A549 (cell line): ENCODE measurements around the gene GRK5. TPM values are rescaled to one million over a fixed set of nuclear protein-coding genes. Genes with fewer than 3 reads are reported as not detected.
A peak's percentile ranks its signal among the peaks of the same experiment; 100 is the strongest.

ENCODE experiments used
- ATAC-seq, 2 experiments: fragments of 200-7000 bp in 1 of 2; fragments of >200 bp in 1 of 2; cut with Nextera tagmentation in 1 of 2; cut with Tn5 transposase in 1 of 2; 3 replicates each; pipeline versions ENCODE4 v1.8.0 to v1.9.1; 2018 to 2020; ENCODE audit warnings: mild to moderate bottlenecking in 1 of 2, moderate library complexity in 1 of 2
- CTCF ChIA-PET: fragments of 300-600 bp; sonication (Branson Sonifier 250); formaldehyde crosslinking; extraction: SDS; loops from one replicate; lab custom pipeline; 2021; ENCODE audit warnings: antibody characterized with exemption, inconsistent platforms; lab: Yijun Ruan, JAX
- POLR2A ChIA-PET: fragments of 350-600 bp; formaldehyde crosslinking; extraction: SDS; loops from one replicate; lab custom pipeline; 2021; ENCODE audit warnings: antibody characterized with exemption, inconsistent platforms; lab: Yijun Ruan, JAX
- DNase-seq, 2 experiments: peaks; one replicate each; pipeline versions ENCODE4 v3.0.0 to v3.0.0-alpha.2; 2011 to 2016; ENCODE audit warnings: low read depth in 1 of 2, low spot score in 1 of 2
- FAIRE-seq: peaks from 2 replicates; lab custom pipeline; 2011; peaks lifted over from hg19 to GRCh38; lab: Jason Lieb, UNC
- H3K27ac ChIP-seq, 2 experiments: fragments of >200 bp; sonication (Bioruptor Twin); formaldehyde crosslinking; 3 replicates each; pipeline ENCODE4 v1.5.1; 2016 to 2017
- H3K4me1 ChIP-seq: fragments of >200 bp; sonication (Bioruptor Twin); formaldehyde crosslinking; 3 replicates; pipeline ENCODE4 v1.6.1; 2016
- H3K4me2 ChIP-seq: fragments of >200 bp; sonication (Bioruptor Twin); formaldehyde crosslinking; 3 replicates; pipeline ENCODE4 v1.6.1; 2016
- H3K4me3 ChIP-seq: fragments of >200 bp; sonication (Bioruptor Twin); formaldehyde crosslinking; 3 replicates; pipeline ENCODE4 v1.5.1; 2016
- H3K9me3 ChIP-seq: fragments of >200 bp; sonication (Bioruptor Twin); formaldehyde crosslinking; 3 replicates; pipeline ENCODE4 v1.6.1; 2016
- ATOH8 ChIP-seq: fragments of 250-450 bp; sonication (Bioruptor Pico); IDR thresholded peaks from 2 replicates; pipeline ENCODE4 v1.5.0; 2020; ENCODE audit warnings: low read depth, mild to moderate bottlenecking, moderate library complexity
- CEBPB ChIP-seq, 2 experiments: fragments of >200 bp in 1 of 2; sonication (Bioruptor Twin) in 1 of 2; formaldehyde crosslinking in 1 of 2; IDR thresholded peaks; 2 replicates each; pipeline ENCODE4 v1.6.1; 2012 to 2016
- ELK1 ChIP-seq: fragments of 150-350 bp; IDR thresholded peaks from 2 replicates; pipeline ENCODE4 v1.6.1; 2014; ENCODE audit warnings: low read depth, mild to moderate bottlenecking, low read length
- HOXB5 ChIP-seq: fragments of 250-450 bp; sonication (Bioruptor Pico); IDR thresholded peaks from 2 replicates; pipeline ENCODE4 v1.5.0; 2020; ENCODE audit warnings: mild to moderate bottlenecking, moderate library complexity
- MAX ChIP-seq: IDR thresholded peaks from 2 replicates; pipeline ENCODE4 v1.6.1; 2012
- POLR2A ChIP-seq: IDR thresholded peaks from 2 replicates; pipeline ENCODE4 v1.6.1; 2012; ENCODE audit warnings: mild to moderate bottlenecking, low read length
- RARB ChIP-seq: fragments of 250-450 bp; sonication (Bioruptor Pico); IDR thresholded peaks from 2 replicates; pipeline ENCODE4 v1.8.0; 2021; ENCODE audit warnings: mild to moderate bottlenecking, moderate library complexity
- RFX5 ChIP-seq: fragments of 450-650 bp; IDR thresholded peaks from 2 replicates; pipeline ENCODE4 v1.7.1; 2014; ENCODE audit warnings: antibody characterized with exemption, mild to moderate bottlenecking, moderate library complexity
- RNF2 ChIP-seq: fragments of 200-600 bp; sonication (generic); IDR thresholded peaks from 2 replicates; pipeline ENCODE4 v1.6.1; 2016; ENCODE audit warnings: low read depth, mild to moderate bottlenecking, antibody characterized with exemption, moderate library complexity, borderline replicate concordance
- SREBF2 ChIP-seq: fragments of 450-650 bp; IDR thresholded peaks from 2 replicates; pipeline ENCODE4 v1.6.1; 2014; ENCODE audit warnings: mild to moderate bottlenecking, moderate library complexity
- TFCP2L1 ChIP-seq: fragments of 250-450 bp; sonication (Bioruptor Pico); IDR thresholded peaks from 2 replicates; pipeline ENCODE4 v1.5.0; 2021; ENCODE audit warnings: mild to moderate bottlenecking
- USF2 ChIP-seq: fragments of 450-650 bp; IDR thresholded peaks from 2 replicates; pipeline ENCODE4 v1.6.1; 2014; ENCODE audit warnings: antibody characterized with exemption
- ZFP36 ChIP-seq: fragments of 450-650 bp; IDR thresholded peaks from 2 replicates; pipeline ENCODE4 v1.6.1; 2014; ENCODE audit warnings: borderline replicate concordance; ENCODE audit not compliant: partially characterized antibody
- ZNF302 ChIP-seq: fragments of 250-450 bp; sonication (Bioruptor Pico); IDR thresholded peaks from 2 replicates; pipeline ENCODE4 v1.9.0; 2021; ENCODE audit warnings: inconsistent platforms, mild to moderate bottlenecking, moderate library complexity
- WGBS: methylation state at CpG from one replicate; pipeline ENCODE4 v1.1.6; 2017; ENCODE audit errors: missing lambda C conversion rate; 5-methylcytosine and 5-hydroxymethylcytosine counted together
- polyA plus RNA-seq, 4 experiments: library from polyadenylated mRNA; depleted of rRNA in 3 of 4; stranded (reverse); fragments of >200 nt; fragmentation: RNase III in 1 of 4; extraction: RNeasy Plus Mini Kit Qiagen cat#74134 plus additional on column Dnase treatment in 1 of 4; gene quantifications; 2 replicates in 3 of 4; 3 replicates in 1 of 4; pipeline ENCODE4 v1.2.3, GENCODE V29; 2011 to 2017

GRK5 gene
- polyA plus RNA-seq, 2 of the 4 experiments (the other 2 are of a cell fraction), result 5.0 to 7.9 TPM

- no peak for ATAC-seq
- POLR2A ChIA-PET, result no interaction called here
- H3K4me1 ChIP-seq, result 0 out of 3 replicates have a peak, but pooled peaks cover 4% of the 10 kb centered on the region
- no peak overlapping the region for H3K4me3 ChIP-seq
- TF ChIP-seq ATOH8 (CRISPR knock-in tag) (no peak), CEBPB (IDR thresholded peaks at IDR 0.05) (peak; percentile 75 to 88; a peak in 3 of 4 replicates)
- DNase-seq, result no peak
- FAIRE-seq, result no peak
- peaks cover under 1% of the 10 kb centered on the region; the same call in 1 of the 3 replicates for H3K9me3 ChIP-seq
- WGBS, result 65% methylated on average over 3 of the region's 3 CpGs
- CTCF ChIA-PET, result no interaction called here
- no peak overlapping the region for H3K4me2 ChIP-seq
- no peak overlapping the region for H3K27ac ChIP-seq
Measured at GRCh38 chr10:119362122-119362521, 154.8 kb downstream of the GRK5 start.

GRCh38 chr10:119364645-119365600 is 157.6 kb downstream of the GRK5 start:
- TF ChIP-seq SREBF2 (no peak), ELK1 (no peak), TFCP2L1 (no peak), HOXB5 (CRISPR knock-in tag) (no peak), USF2 (no peak), RNF2 (no peak), RARB (no peak), ZFP36 (no peak), ATOH8 (CRISPR knock-in tag) (no peak), POLR2A (no peak), RFX5 (no peak), ZNF302 (CRISPR knock-in tag) (no peak)
- ChIA-PET POLR2A (no interaction called here), CTCF (interaction anchor here (0.6 to 1.8 kb wide), 11 partner anchors 11 to 163 kb away, joined by 3 to 9 read pairs (median 3); partner anchors contain the start of gene GRK5)
- H3K4me3 ChIP-seq, result no peak overlapping the region
- 80% methylated on average over 11 of the region's 11 CpGs for WGBS
- no peaks in the 10 kb centered on the region for H3K9me3 ChIP-seq
- 0 out of 3 replicates have a peak, but pooled peaks cover 4% of the 10 kb centered on the region for H3K4me1 ChIP-seq
- no peak for FAIRE-seq
- no peak for DNase-seq
- no peak overlapping the region for H3K4me2 ChIP-seq
- no peak for ATAC-seq
- no peak overlapping the region for H3K27ac ChIP-seq

GRCh38 chr10:119365773-119366599 is 158.6 kb downstream of the GRK5 start:
- Histone ChIP-seq H3K9me3 (no peaks in the 10 kb centered on the region), H3K27ac (no peak overlapping the region), H3K4me1 (0 out of 3 replicates have a peak, but pooled peaks cover 4% of the 10 kb centered on the region), H3K4me2 (no peak overlapping the region), H3K4me3 (no peak overlapping the region)
- no peak for DNase-seq
- CTCF ChIA-PET, result interaction anchor here (0.6 to 1.4 kb wide), 9 partner anchors 10 to 160 kb away, joined by 3 to 5 read pairs (median 3); no protein-coding TSS in a partner anchor
- no peak for ATAC-seq
- WGBS, result 72% methylated on average over 12 of the region's 12 CpGs
- FAIRE-seq, result no peak
- TF ChIP-seq MAX, result no peak
- TF ChIP-seq, all 56 proteins: peak for 0
- POLR2A ChIA-PET, result no interaction called here
